GM19238 (cell line): ENCODE data around the gene ANKRD44.
"Not testable (repeated sequence)": the region's sequence is repeated elsewhere in the genome, so short reads cannot be mapped to it uniquely, and the experiment has no call there.

ENCODE experiments used
- DNase-seq: peaks from one replicate; pipeline ENCODE4 v3.0.0; 2011; ENCODE audit warnings: low spot score; ENCODE audit not compliant: insufficient read length

Gene ANKRD44

GRCh38 chr2:197310271-197310985, at the start of gene ANKRD44:
Gene ANKRD44, minus strand, starts transcription at chr2:197310780. Its CDS starts 176 bp downstream, at chr2:197310604.
- DNase-seq = peak; percentile 86

- DNase-seq = no peak
Observed at GRCh38 chr2:197359859-197360258, 49.3 kb upstream of the ANKRD44 start.

GRCh38 chr2:197358931-197359330, 48.4 kb upstream of the ANKRD44 start:
- DNase-seq = no peak

- no peak for DNase-seq
Observed at GRCh38 chr2:197357986-197358385, 47.4 kb upstream of the ANKRD44 start.

- no peak for DNase-seq
Observed at GRCh38 chr2:197356136-197356535, 45.6 kb upstream of the ANKRD44 start.

DNA sequence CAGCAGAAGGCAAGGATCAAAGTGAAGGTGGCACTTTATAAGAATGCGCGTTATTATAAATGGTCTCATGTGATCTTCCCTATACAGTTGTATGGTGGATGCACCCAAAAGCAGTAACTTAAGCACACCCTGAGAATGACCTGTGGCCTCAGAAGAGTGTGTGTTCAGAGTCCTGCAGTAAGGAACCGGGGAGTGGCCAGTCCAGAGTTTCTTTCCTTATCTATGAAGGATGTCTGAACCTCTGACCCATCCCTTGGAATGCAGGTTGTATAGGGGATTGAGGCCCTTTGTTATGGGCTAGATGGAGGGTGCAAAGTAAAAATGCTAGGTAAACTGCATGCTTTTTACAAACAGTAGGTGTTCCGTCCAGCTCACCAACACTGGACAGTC, 43.6 kb upstream of the ANKRD44 start:
- no peak for DNase-seq

GRCh38 chr2:197353393-197354168, 43.0 kb upstream of the ANKRD44 start:
- DNase-seq = no peak

GRCh38 chr2:197349699-197350098, 39.1 kb upstream of the ANKRD44 start:
- DNase-seq = no peak

DNA sequence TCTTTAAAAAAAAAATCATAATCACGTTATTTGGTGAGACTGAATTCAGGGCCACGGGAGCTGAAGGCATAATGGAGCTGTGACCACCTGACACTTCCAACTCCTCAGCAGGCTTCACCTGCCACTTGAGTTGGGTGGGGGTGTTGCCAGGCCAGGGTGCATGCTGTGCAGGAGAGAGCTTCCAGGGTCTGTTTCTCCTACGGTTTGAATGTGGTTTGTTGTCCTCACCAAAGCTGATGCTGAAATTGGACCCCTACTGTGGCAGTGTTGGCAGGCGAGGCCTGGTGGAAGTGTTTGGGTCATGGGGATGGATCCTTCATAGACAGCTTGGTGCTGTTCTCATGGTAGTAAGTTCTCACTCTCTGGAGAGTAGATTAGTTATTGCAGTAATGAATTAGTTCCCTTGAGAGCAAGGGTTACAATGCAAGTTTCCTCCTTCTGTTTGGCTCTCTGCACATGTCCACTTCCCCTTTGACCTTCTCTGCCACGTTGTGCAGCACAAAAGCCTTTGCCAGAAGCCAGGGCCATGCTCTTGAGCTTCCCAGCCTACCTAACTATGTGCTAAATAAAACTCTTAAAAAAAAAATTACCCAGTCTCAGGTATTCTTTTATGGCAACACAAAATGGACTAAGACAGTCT, 38.3 kb upstream of the ANKRD44 start:
- no peak for DNase-seq

GRCh38 chr2:197345846-197346370, 35.3 kb upstream of the ANKRD44 start:
- DNase-seq = no peak

DNA sequence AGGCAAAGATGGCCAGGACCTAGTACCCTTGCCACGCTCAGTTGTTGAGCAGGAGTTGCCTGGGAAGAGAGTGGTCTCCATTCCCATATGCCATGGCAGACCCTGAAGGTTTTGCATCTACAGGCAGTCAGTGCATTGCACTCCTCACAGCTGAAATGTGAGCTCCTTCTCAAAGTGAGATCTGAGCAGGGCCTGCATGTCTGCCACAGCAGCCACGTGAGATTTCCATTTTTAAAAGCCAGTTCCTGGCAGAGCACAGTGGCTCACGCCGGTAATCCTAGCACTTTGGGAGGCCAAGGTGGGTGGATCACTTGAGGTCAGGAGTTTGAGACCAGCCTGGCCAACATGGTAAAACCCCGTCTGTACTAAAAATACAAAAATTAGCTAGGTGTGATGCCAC, 33.4 kb upstream of the ANKRD44 start:
- DNase-seq = not testable (repeated sequence)

DNA sequence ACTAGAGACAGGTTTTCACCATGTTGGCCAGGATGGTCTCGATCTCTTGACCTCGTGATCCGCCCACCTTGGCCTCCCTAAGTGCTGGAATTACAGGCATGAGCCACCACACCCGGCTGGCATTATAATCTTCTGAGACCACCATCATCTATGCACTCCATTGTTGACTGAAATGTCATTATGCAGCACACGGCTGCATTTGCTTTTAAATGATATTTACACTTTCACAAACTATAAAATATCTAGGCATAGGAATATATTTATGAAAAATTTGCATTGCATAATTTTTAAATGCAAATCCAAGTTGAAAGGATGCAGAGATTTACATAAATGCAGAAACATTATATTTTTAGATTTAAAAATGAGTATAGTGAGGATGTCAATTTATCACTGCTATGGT, 30.0 kb upstream of the ANKRD44 start:
- DNase-seq = no peak

DNA sequence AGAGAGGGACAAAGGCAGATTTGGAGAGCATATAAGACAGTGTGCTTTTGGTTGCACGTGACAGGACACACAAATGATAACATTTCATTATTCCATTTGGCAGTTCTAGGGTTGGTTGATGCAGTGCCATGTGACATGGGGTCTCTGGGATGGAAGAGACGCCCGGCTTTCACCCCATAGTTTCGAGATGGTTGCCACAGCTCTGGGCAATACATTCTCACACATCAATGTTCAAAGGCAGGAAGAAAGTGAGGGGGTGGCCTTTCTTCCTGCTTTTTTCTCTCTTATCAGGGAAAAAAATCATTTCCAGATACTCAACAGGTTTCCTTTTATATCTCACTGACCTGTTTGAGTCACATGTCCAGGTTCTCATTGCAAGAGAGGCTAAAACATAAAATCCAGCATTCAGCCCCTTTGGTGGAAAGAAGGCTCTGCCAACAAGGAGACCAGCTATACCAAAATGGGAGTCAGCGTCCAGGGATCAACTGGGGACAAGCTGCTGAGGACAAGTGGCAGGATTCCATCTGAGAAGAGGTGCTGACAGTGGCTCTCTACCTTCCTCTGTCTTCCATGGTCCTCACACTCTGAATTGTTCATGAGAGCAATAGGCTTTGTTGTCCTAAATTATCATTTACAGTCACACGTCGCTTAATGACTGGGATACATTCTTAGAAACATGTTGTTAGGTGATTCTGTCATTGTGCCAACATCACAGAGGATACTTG, 29.1 kb upstream of the ANKRD44 start:
- DNase-seq = no peak

GRCh38 chr2:197339016-197339415, 28.4 kb upstream of the ANKRD44 start:
- DNase-seq = no peak

DNA sequence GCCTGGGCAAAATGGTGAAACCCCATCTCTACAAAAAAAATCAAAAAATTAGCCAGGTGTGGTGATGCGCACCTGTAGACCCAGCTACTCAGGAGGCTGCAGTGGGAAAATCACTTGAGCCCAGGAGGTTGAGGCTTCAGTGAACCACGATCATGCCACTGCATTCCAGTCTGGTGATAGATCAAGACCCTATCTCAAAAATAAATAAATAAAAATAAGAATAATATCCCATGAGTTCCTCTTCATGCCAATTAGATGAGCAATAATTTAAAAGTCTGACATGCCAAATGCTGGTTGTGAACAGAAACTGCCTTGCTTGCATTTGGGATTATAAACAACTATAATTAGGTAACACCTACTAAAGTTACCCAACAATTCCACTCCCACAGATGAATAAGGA, 22.1 kb upstream of the ANKRD44 start:
- no peak for DNase-seq

DNA sequence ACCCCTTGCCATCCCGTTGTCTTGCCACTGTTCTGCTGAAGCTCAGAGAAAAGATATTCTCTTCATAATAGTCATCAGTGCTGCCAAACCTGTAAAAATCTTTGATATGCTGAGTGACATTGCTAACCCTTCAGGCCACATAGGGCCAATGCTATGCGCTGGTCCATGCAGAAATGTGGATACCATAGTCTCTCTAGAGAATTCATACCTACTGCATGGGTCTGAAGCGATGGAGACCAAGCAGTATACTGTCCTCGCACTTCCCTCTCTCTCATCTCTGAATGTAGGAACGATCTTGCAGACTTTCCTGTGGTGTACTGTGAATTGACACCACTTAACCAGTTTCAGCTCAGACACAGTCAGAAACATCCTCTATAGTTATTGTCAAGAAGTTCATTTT, 17.9 kb upstream of the ANKRD44 start:
- DNase-seq = no peak

DNA sequence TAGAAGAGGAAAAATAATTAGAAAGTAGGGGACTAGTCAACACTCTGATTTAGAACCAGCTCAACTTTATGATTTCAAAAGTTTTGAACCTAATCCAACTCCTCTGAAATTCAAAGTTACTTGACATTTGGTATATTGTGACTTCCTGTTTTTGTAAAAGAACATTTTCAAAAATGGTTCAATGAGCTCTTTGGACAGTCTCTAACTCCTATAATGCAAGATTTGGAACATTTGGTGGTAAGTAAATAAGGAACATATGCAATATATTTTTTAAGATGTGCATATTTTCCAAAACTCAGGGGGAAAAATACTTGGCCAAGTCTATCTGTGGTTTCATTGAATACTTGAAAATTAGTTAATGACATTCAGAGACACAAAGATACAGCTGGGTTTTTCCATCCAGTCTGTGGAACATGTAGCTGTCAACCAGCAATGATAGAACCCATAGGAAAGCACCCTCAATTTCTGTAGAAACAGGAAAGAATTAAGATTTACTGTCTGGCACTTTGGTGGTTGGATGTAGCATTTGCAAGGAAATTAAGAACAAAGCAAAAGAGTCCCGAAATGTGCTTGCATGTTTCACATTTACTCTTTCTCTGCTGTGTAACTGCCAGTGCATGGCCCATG, 17.0 kb upstream of the ANKRD44 start:
- DNase-seq = no peak

- DNase-seq = no peak
Observed at GRCh38 chr2:197327073-197327471, 16.5 kb upstream of the ANKRD44 start.

GRCh38 chr2:197324801-197325200, 14.2 kb upstream of the ANKRD44 start:
- no peak for DNase-seq

DNA sequence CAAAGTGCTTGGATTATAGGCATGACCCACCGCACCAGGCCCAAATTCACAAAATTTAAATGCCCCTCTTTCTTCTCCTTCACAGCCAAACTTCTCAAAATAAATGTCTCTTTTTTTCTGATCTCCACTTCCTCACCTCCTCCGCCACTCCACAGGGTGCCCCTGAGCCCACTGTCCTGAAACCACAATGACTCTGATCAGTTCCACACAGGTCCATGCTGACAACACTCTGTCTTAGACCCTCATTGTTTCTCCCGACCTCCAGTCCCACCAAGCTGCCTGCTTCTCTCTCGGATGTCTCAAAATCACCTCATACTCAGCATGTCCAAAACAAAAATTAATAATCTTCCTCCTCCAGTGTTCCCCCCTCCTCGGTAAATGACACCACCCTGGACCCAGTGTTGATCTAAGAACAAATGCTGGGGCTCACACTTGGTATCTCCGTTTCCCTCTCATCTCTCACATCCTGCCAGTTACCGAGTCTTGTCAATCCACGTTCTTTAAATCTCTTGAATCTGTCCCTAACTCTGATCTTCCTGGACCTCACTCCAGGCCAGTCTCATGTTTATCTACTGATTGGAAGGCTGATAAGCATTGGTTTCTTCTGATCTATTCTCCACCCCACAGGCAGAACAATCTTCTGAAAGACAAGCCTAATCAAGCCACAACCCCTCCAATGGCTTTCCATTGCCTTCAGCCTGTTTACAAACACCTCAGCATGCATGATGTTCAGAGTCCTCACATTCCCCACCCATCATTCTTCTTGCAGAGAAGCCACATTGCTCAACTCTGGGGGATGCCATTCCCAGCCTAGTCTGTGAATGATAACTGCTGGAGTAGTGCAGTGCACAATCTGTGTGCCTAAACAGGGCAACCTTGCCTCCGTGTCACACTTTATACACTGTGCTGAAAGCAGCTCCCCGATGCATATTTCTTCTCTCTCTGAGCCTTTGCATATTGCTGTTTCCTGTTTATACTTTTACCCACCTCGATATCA, 12.4 kb upstream of the ANKRD44 start:
- no peak for DNase-seq
